Esophagus muscularis mucosa (tissue), 3 donors: ENCODE results near the gene MPP2.

Experiments used
- POLR2A ChIP-seq: fragments of 450-650 bp; IDR thresholded peaks from one replicate; pipeline ENCODE4 v1.6.1; 2017; ENCODE audit warnings: antibody characterized with exemption, moderate library complexity, mild to moderate bottlenecking, low read depth
- TF ChIP-seq, protein P1 (sequence below), 3 experiments: fragments of 200-600 bp in 2 of 3; fragments of 450-650 bp in 1 of 3; sonication (generic) in 2 of 3; IDR thresholded peaks; one replicate each; pipeline ENCODE4 v1.5.1; 2017 to 2019; ENCODE audit warnings: antibody characterized with exemption in 3 of 3, mild to moderate bottlenecking in 2 of 3, moderate library complexity in 1 of 3

- TF ChIP-seq, protein P1, sequence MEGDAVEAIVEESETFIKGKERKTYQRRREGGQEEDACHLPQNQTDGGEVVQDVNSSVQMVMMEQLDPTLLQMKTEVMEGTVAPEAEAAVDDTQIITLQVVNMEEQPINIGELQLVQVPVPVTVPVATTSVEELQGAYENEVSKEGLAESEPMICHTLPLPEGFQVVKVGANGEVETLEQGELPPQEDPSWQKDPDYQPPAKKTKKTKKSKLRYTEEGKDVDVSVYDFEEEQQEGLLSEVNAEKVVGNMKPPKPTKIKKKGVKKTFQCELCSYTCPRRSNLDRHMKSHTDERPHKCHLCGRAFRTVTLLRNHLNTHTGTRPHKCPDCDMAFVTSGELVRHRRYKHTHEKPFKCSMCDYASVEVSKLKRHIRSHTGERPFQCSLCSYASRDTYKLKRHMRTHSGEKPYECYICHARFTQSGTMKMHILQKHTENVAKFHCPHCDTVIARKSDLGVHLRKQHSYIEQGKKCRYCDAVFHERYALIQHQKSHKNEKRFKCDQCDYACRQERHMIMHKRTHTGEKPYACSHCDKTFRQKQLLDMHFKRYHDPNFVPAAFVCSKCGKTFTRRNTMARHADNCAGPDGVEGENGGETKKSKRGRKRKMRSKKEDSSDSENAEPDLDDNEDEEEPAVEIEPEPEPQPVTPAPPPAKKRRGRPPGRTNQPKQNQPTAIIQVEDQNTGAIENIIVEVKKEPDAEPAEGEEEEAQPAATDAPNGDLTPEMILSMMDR (IDR thresholded peaks at IDR 0.05): no peak
- no peak for TF ChIP-seq POLR2A
These were observed 17.2 kb upstream of the MPP2 start for GRCh38 chr17:43924558-43924957.
